Heart left ventricle (tissue), 13 donors: Measurements from ENCODE around the gene CLK1.

Experiments used
- CTCF ChIP-seq, 12 donors: fragments of 200-600 bp; sonication (generic) in 4 of 12; IDR thresholded peaks; one replicate each; pipeline versions ENCODE4 v1.5.0 to v1.8.0; 2018 to 2022; ENCODE audit warnings: antibody characterized with exemption in 12 of 12, mild to moderate bottlenecking in 5 of 12
- POLR2A ChIP-seq, 2 donors: fragments of 450-650 bp; IDR thresholded peaks; one replicate each; pipeline ENCODE4 v1.6.1; 2017; ENCODE audit warnings: antibody characterized with exemption in 2 of 2, mild to moderate bottlenecking in 2 of 2, moderate library complexity in 2 of 2
- donor health status: ischemic (EF 13 %, LVEDD 7.1; RV severe dilation, severe dysfunction).
- donor health status: DM: no; HTN: yes; CAD: no.
- donor health status: DM: no; HTN: no; CAD: no.
- donor health status: ischemic (EF 25% LVEDD 6.9; RV normal size, moderate dysfunction).
- donor health status: ischemic (EF 25% LVEDD 5.7; RV mildly dilated, moderate dysfunction).
- donor health status: ischemic (EF 35%, LVEDD 5.7; RV mildly dilated, moderate dysfunction).
- donor health status: nonischemic (EF 11% LVEDD 7.7; RV severe dilation, severe dysfunction).
- donor health status: DM: yes; HTN: yes; CAD: no.
- donor health status: PGD.
- donor health status: ischemic (EF 29% LVEDD 5.4; RV normal size, mild dysfunction).
- donor health status: nonischemic (EF 23%, LVEDD 6.1; RV moderate dilation, normal function).

- no peak for TF ChIP-seq CTCF (IDR thresholded peaks at IDR 0.05)
- TF ChIP-seq POLR2A (IDR thresholded peaks at IDR 0.05), result no peak
Observed at GRCh38 chr2:200828104-200828503, 36.4 kb downstream of the CLK1 start.
